H9 (cell line): ENCODE measurements around the gene BORCS6. TPM values are rescaled to one million over a fixed set of nuclear protein-coding genes. Genes with fewer than 3 reads are reported as not detected.
A peak's percentile ranks its signal among the peaks of the same experiment; 100 is the strongest.

ENCODE experiments used
- DNase-seq: peaks from one replicate; pipeline ENCODE4 v3.0.0-alpha.2; 2017
- H2AFZ ChIP-seq: one replicate; pipeline ENCODE4 v1.6.1; 2013; ENCODE audit warnings: mild to moderate bottlenecking, low read length, control low read depth, moderate library complexity
- H2AK5ac ChIP-seq: 2 replicates; pipeline ENCODE4 v1.6.1; 2013; ENCODE audit warnings: low read length, control low read depth, mixed read lengths; ENCODE audit not compliant: insufficient read length
- H2BK120ac ChIP-seq: one replicate; pipeline ENCODE4 v1.6.1; 2013; ENCODE audit warnings: low read depth, mild to moderate bottlenecking, low read length, control low read depth, inconsistent platforms; ENCODE audit not compliant: poor library complexity, severe bottlenecking
- H2BK12ac ChIP-seq: 2 replicates; pipeline ENCODE4 v1.6.1; 2013; ENCODE audit warnings: low read length, control low read depth, mixed read lengths, low read depth; ENCODE audit not compliant: insufficient read length
- H2BK15ac ChIP-seq: 2 replicates; pipeline ENCODE4 v1.6.1; 2013; ENCODE audit warnings: low read depth, low read length, control low read depth
- H2BK20ac ChIP-seq: one replicate; pipeline ENCODE4 v1.6.1; 2013; ENCODE audit warnings: low read depth, mild to moderate bottlenecking, low read length, control low read depth, inconsistent platforms; ENCODE audit not compliant: poor library complexity, severe bottlenecking
- H2BK5ac ChIP-seq: 2 replicates; pipeline ENCODE4 v1.6.1; 2013; ENCODE audit warnings: low read length, control low read depth, mixed read lengths; ENCODE audit not compliant: insufficient read length
- H3K14ac ChIP-seq: 2 replicates; pipeline ENCODE4 v1.6.1; 2013; ENCODE audit warnings: low read length, control low read depth; ENCODE audit not compliant: insufficient read depth
- H3K18ac ChIP-seq: 2 replicates; pipeline ENCODE4 v1.6.1; 2013; ENCODE audit warnings: low read depth, mild to moderate bottlenecking, mixed read lengths, low read length, control low read depth; ENCODE audit not compliant: insufficient read length
- H3K23ac ChIP-seq: 2 replicates; pipeline ENCODE4 v1.6.1; 2013; ENCODE audit warnings: low read length, control low read depth, mixed read lengths, low read depth; ENCODE audit not compliant: insufficient read length
- H3K23me2 ChIP-seq: 2 replicates; pipeline ENCODE4 v1.6.1; 2013; ENCODE audit warnings: low read depth, mild to moderate bottlenecking, mixed read lengths, low read length, control low read depth; ENCODE audit not compliant: insufficient read length, poor library complexity, severe bottlenecking
- H3K27ac ChIP-seq: 2 replicates; pipeline ENCODE4 v1.5.1; 2013; ENCODE audit warnings: low read length, control low read depth, mixed read lengths, low read depth; ENCODE audit not compliant: insufficient read length
- H3K27me3 ChIP-seq: 2 replicates; pipeline ENCODE4 v1.6.1; 2013; ENCODE audit warnings: low read length, control low read depth, inconsistent platforms; ENCODE audit not compliant: insufficient read depth
- H3K4ac ChIP-seq: 2 replicates; pipeline ENCODE4 v1.6.1; 2013; ENCODE audit warnings: low read depth, mild to moderate bottlenecking, control low read depth, inconsistent platforms, low read length, moderate library complexity
- H3K4me1 ChIP-seq: 2 replicates; pipeline ENCODE4 v1.6.1; 2013; ENCODE audit warnings: low read length, control low read depth, inconsistent platforms; ENCODE audit not compliant: insufficient read depth
- H3K4me2 ChIP-seq: 2 replicates; pipeline ENCODE4 v1.6.1; 2013; ENCODE audit warnings: low read length, control low read depth, mixed read lengths; ENCODE audit not compliant: insufficient read length, insufficient read depth
- H3K56ac ChIP-seq: 2 replicates; pipeline ENCODE4 v1.6.1; 2013; ENCODE audit warnings: low read depth, mild to moderate bottlenecking, mixed read lengths, low read length, control low read depth; ENCODE audit not compliant: insufficient read length
- H3K79me1 ChIP-seq: 2 replicates; pipeline ENCODE4 v1.6.1; 2013; ENCODE audit warnings: low read depth, mild to moderate bottlenecking, moderate library complexity, low read length, control low read depth, inconsistent platforms; ENCODE audit not compliant: insufficient read depth, poor library complexity, severe bottlenecking
- H3K79me2 ChIP-seq: 2 replicates; pipeline ENCODE4 v1.6.1; 2013; ENCODE audit warnings: low read length, control low read depth, inconsistent platforms; ENCODE audit not compliant: insufficient read depth
- H3K9ac ChIP-seq: 2 replicates; pipeline ENCODE4 v1.6.1; 2013; ENCODE audit warnings: low read length, control low read depth, mixed read lengths; ENCODE audit not compliant: insufficient read length; ENCODE audit errors: extremely low read depth
- H3K9me3 ChIP-seq: one replicate; pipeline ENCODE4 v1.6.1; 2013; ENCODE audit warnings: low read depth, low read length, inconsistent platforms; ENCODE audit not compliant: control insufficient read depth
- H3T11ph ChIP-seq: one replicate; pipeline ENCODE4 v1.6.1; 2013; ENCODE audit warnings: mild to moderate bottlenecking, low read length, control low read depth, inconsistent platforms
- H4K20me1 ChIP-seq: one replicate; pipeline ENCODE4 v1.6.1; 2013; ENCODE audit not compliant: control insufficient read depth, insufficient read length, insufficient read depth
- H4K5ac ChIP-seq: 2 replicates; pipeline ENCODE4 v1.6.1; 2013; ENCODE audit warnings: low read depth, mild to moderate bottlenecking, mixed read lengths, low read length, control low read depth; ENCODE audit not compliant: insufficient read length
- H4K8ac ChIP-seq: replicated peaks from 2 replicates; pipeline ENCODE4 v1.6.1; 2013; ENCODE audit warnings: low read length, control low read depth, mixed read lengths, low read depth; ENCODE audit not compliant: insufficient read length
- H4K91ac ChIP-seq: 2 replicates; pipeline ENCODE4 v1.6.1; 2013; ENCODE audit warnings: low read depth, mild to moderate bottlenecking, moderate library complexity, mixed read lengths, low read length, control low read depth; ENCODE audit not compliant: insufficient read length
- H3K27ac Mint-ChIP-seq, 3 experiments: 2 replicates in 2 of 3; 3 replicates in 1 of 3; pipeline ENCODE4 v1.8.0; 2020 to 2021; ENCODE audit warnings: mixed read lengths in 3 of 3, mild to moderate bottlenecking in 1 of 3, moderate library complexity in 1 of 3
- H3K27me3 Mint-ChIP-seq: 2 replicates; pipeline ENCODE4 v1.8.0; 2021; ENCODE audit warnings: low read depth, mild to moderate bottlenecking, moderate library complexity, mixed read lengths
- H3K36me3 Mint-ChIP-seq, 3 experiments: 2 replicates in 2 of 3; 3 replicates in 1 of 3; pipeline ENCODE4 v1.8.0; 2020 to 2021; ENCODE audit warnings: low read depth in 3 of 3, mixed read lengths in 3 of 3; ENCODE audit not compliant: insufficient read depth in 1 of 3
- H3K4me1 Mint-ChIP-seq, 2 experiments: 2 replicates each; pipeline ENCODE4 v1.8.0; 2020; ENCODE audit warnings: mixed read lengths in 2 of 2
- H3K4me3 Mint-ChIP-seq, 2 experiments: 2 replicates in 1 of 2; 3 replicates in 1 of 2; pipeline ENCODE4 v1.8.0; 2020 to 2021; ENCODE audit warnings: mild to moderate bottlenecking in 2 of 2, mixed read lengths in 2 of 2, moderate library complexity in 1 of 2
- H3K9me3 Mint-ChIP-seq, 2 experiments: 2 replicates in 1 of 2; 3 replicates in 1 of 2; pipeline ENCODE4 v1.8.0; 2020; ENCODE audit warnings: mild to moderate bottlenecking in 2 of 2, mixed read lengths in 2 of 2, moderate library complexity in 1 of 2
- WGBS: extraction: QIAGEN DNeasy Blood & Tissue Kit; methylation state at CpG from one replicate; pipeline ENCODE4 v1.1.7; 2013; ENCODE audit warnings: missing lambda C conversion rate, low lambda C conversion rate, mixed read lengths; ENCODE audit not compliant: insufficient read length; ENCODE audit errors: extremely low coverage; 5-methylcytosine and 5-hydroxymethylcytosine counted together
- total RNA-seq: library from RNA; stranded (reverse); gene quantifications from 2 replicates; pipeline ENCODE4 v1.2.1, GENCODE V29; 2021
- TF ChIP-seq, protein P1 (sequence below): fragments of 200-600 bp; sonication (generic); conservative IDR thresholded peaks from 3 replicates; pipeline ENCODE4 v1.8.0; 2021; ENCODE audit warnings: antibody characterized with exemption, mild to moderate bottlenecking

Gene BORCS6
- total RNA-seq, 1 experiment from 2014 or later = 3.1 TPM

DNA sequence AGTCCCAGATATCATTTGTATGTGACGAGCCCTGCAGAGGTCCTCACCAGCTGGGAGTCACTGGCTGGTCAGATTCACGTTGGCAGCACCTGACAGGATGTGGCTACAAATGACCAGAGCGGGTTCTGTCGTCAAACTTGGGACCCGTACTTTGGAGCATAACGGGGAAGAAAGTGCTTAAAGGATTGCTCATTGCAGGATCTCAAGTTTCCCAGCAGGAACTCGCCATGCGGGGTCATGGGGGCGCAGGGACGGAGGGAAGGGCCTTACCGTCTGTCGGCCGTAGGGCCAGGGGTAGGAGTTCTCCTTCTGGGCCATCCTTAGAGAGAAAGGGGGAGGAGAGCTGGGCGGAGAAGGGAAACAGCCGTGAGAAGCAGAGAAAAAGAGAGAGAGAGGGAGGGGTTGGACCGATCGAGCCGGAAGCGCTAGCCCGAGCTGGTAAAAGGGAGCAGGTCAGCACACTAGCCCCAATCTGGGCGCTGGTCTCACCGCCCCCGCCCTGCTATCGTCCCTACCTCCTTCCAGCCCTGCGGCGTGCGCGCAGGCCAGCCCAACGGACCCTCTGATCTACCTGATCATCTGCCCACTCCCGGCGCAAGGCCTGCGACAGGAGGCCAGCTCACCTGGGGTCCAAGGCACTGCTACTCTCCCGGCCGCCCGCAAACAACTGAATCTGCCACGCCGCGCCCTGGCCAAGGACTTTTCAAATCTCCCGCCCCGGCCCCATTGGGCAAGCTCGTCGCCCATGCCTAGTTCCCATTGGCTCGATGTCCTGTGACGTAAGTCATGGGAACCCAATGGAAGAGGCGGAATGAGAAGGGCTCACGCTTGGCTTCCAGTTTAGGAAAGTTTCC is 20.2 kb upstream of the BORCS6 start, which contains the start of gene AURKB:
AURKB (minus strand) TSS at position 669 of the 854 bp plus-strand sequence; CDS start at position 318, 351 bp downstream.
- Mint-ChIP-seq H3K9me3 (no peaks in the 10 kb centered on the region), H3K27me3 (peaks cover 2% of the 10 kb centered on the region; the same call in 1 of the 2 replicates), H3K4me1 (peaks cover 10 to 18% of the 10 kb centered on the region in 2 experiments), H3K27ac (peak within 1 kb of the TSS; percentile 96 to 99 (median 99)), H3K4me3 (peak within 1 kb of the TSS; percentile 91 to 99), H3K36me3 (peaks cover 26 to 29% (median 27%) of the 10 kb centered on the region in 3 experiments)
- TF ChIP-seq, protein P1, sequence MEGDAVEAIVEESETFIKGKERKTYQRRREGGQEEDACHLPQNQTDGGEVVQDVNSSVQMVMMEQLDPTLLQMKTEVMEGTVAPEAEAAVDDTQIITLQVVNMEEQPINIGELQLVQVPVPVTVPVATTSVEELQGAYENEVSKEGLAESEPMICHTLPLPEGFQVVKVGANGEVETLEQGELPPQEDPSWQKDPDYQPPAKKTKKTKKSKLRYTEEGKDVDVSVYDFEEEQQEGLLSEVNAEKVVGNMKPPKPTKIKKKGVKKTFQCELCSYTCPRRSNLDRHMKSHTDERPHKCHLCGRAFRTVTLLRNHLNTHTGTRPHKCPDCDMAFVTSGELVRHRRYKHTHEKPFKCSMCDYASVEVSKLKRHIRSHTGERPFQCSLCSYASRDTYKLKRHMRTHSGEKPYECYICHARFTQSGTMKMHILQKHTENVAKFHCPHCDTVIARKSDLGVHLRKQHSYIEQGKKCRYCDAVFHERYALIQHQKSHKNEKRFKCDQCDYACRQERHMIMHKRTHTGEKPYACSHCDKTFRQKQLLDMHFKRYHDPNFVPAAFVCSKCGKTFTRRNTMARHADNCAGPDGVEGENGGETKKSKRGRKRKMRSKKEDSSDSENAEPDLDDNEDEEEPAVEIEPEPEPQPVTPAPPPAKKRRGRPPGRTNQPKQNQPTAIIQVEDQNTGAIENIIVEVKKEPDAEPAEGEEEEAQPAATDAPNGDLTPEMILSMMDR = no peak
- Histone ChIP-seq H2BK120ac (peak within 1 kb of the TSS; percentile 10), H2AK5ac (no peak within 1 kb of the TSS), H2AFZ (no peak within 1 kb of the TSS), H3K23ac (no peak within 1 kb of the TSS), H2BK5ac (no peak within 1 kb of the TSS), H3K14ac (peak within 1 kb of the TSS; percentile 94), H3K23me2 (peaks cover 4% of the 10 kb centered on the region), H3K4me1 (no peaks in the 10 kb centered on the region), H3T11ph (no peak within 1 kb of the TSS), H3K9ac (peak within 1 kb of the TSS; percentile 86), H4K8ac (no peak within 1 kb of the TSS), H4K91ac (no peak within 1 kb of the TSS), H3K27ac (peak within 1 kb of the TSS; percentile 37), H3K18ac (peak within 1 kb of the TSS; percentile 86), H3K56ac (no peak within 1 kb of the TSS), H3K27me3 (no peaks in the 10 kb centered on the region), H3K79me2 (peaks cover 4% of the 10 kb centered on the region; the same call in 1 of the 2 replicates), H2BK12ac (no peak within 1 kb of the TSS), H4K20me1 (no peaks in the 10 kb centered on the region), H3K4me2 (peak within 1 kb of the TSS; percentile 80), H3K4ac (no peak within 1 kb of the TSS), H3K9me3 (no peaks in the 10 kb centered on the region), H4K5ac (peak within 1 kb of the TSS; percentile 55), H3K79me1 (peaks cover 3% of the 10 kb centered on the region), H2BK15ac (no peak within 1 kb of the TSS), H2BK20ac (no peak within 1 kb of the TSS)
- no CpG with 5 or more reads among the region's 46 CpGs for WGBS
- DNase-seq = peak; percentile 98
